Measurements from ENCODE around the gene GRIN3A. TPM values are rescaled to one million over a fixed set of nuclear protein-coding genes. Genes with fewer than 3 reads are reported as not detected.

GRIN3A gene
- total RNA-seq, 1 experiment from 2014 or later = not detected

DNA sequence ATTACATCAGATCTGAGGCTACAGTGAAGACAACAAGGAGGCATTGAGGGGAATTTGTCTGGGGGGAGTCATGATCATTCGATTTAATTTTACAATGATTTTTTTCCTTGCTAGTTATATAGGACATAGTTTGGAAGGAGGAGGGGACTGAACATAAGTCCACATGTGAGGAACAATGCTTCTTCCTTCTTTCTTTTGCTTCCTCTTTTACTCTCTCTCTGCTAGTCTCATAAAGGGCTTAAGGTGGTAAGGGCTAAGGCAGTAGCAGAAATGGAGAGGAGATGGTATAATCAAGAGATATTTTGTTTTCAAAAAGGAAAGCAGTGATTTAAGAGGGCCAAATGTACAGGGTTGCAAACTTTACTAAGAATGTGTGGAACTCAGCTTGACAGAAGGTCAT lies 64.3 kb downstream of the GRIN3A start:
- Histone ChIP-seq H2BK120ac (ENCODE audit: low read depth, low read length, poor library complexity, severe bottlenecking) (no peak overlapping the region), H4K5ac (ENCODE audit: insufficient read length, low read depth, low read length) (no peak overlapping the region), H2BK20ac (ENCODE audit: low read depth, low read length, poor library complexity, severe bottlenecking) (no peak overlapping the region), H2BK12ac (ENCODE audit: insufficient read length, low read depth, low read length) (no peak overlapping the region), H2AFZ (ENCODE audit: low read length) (no peak overlapping the region), H4K91ac (ENCODE audit: insufficient read length, low read depth, low read length) (no peak overlapping the region), H3K9ac (ENCODE audit: extremely low read depth, insufficient read length, low read length) (no peak overlapping the region), H4K20me1 (ENCODE audit: control insufficient read depth, insufficient read depth, insufficient read length) (no peaks in the 10 kb centered on the region), H3K56ac (ENCODE audit: insufficient read length, low read depth, low read length) (no peak overlapping the region), H4K8ac (replicated peaks; ENCODE audit: insufficient read length, low read depth, low read length) (no peak overlapping the region), H3K14ac (ENCODE audit: insufficient read depth, low read length) (no peak overlapping the region), H3K79me1 (ENCODE audit: insufficient read depth, low read depth, low read length, poor library complexity, severe bottlenecking) (no peaks in the 10 kb centered on the region), H3K4me2 (ENCODE audit: insufficient read depth, insufficient read length, low read length) (no peak overlapping the region), H3K18ac (ENCODE audit: insufficient read length, low read depth, low read length) (no peak overlapping the region), H3K27me3 (ENCODE audit: insufficient read depth, low read length) (no peaks in the 10 kb centered on the region), H2AK5ac (ENCODE audit: insufficient read length, low read length) (no peak overlapping the region), H3K79me2 (ENCODE audit: insufficient read depth, low read length) (no peaks in the 10 kb centered on the region), H3K4me1 (ENCODE audit: insufficient read depth, low read length) (no peaks in the 10 kb centered on the region), H3K27ac (ENCODE audit: insufficient read length, low read depth, low read length) (no peak overlapping the region), H3K9me3 (ENCODE audit: control insufficient read depth, low read depth, low read length) (no peaks in the 10 kb centered on the region), H2BK15ac (ENCODE audit: low read depth, low read length) (no peak overlapping the region), H2BK5ac (ENCODE audit: insufficient read length, low read length) (no peak overlapping the region), H3K23ac (ENCODE audit: insufficient read length, low read depth, low read length) (no peak overlapping the region), H3K23me2 (ENCODE audit: insufficient read length, low read depth, low read length, poor library complexity, severe bottlenecking) (no peaks in the 10 kb centered on the region), H3T11ph (ENCODE audit: low read length) (no peak overlapping the region), H3K4ac (ENCODE audit: low read depth, low read length) (no peak overlapping the region)
- no peak for DNase-seq
- H3K27me3 Mint-ChIP-seq (ENCODE audit: low read depth) = no peaks in the 10 kb centered on the region
- no peak overlapping the region for H3K4me3 Mint-ChIP-seq
- no peaks in the 10 kb centered on the region for H3K9me3 Mint-ChIP-seq
- H3K4me1 Mint-ChIP-seq = peaks cover under 1 to 2% of the 10 kb centered on the region in 2 experiments; a peak in 1 of 4 replicates
- H3K36me3 Mint-ChIP-seq (ENCODE audit: insufficient read depth in 1 of 3, low read depth in 3 of 3) = peaks cover 0 to 1% (median 0%) of the 10 kb centered on the region in 3 experiments; a peak in 1 of 7 replicates
- TF ChIP-seq, protein P1, sequence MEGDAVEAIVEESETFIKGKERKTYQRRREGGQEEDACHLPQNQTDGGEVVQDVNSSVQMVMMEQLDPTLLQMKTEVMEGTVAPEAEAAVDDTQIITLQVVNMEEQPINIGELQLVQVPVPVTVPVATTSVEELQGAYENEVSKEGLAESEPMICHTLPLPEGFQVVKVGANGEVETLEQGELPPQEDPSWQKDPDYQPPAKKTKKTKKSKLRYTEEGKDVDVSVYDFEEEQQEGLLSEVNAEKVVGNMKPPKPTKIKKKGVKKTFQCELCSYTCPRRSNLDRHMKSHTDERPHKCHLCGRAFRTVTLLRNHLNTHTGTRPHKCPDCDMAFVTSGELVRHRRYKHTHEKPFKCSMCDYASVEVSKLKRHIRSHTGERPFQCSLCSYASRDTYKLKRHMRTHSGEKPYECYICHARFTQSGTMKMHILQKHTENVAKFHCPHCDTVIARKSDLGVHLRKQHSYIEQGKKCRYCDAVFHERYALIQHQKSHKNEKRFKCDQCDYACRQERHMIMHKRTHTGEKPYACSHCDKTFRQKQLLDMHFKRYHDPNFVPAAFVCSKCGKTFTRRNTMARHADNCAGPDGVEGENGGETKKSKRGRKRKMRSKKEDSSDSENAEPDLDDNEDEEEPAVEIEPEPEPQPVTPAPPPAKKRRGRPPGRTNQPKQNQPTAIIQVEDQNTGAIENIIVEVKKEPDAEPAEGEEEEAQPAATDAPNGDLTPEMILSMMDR (conservative IDR thresholded peaks at IDR 0.05) = no peak
- no peak overlapping the region for H3K27ac Mint-ChIP-seq
- no CpG with 5 or more reads among the region's 1 CpG for WGBS (ENCODE audit: extremely low coverage, insufficient read length, low lambda C conversion rate)

Measured in H9 (cell line).